Pancreas (tissue), 10 donors: ENCODE results near the gene GLG1. TPM values are rescaled to one million over a fixed set of nuclear protein-coding genes. Genes with fewer than 3 reads are reported as not detected.

Experiments used
- ATAC-seq, 4 donors: fragments of 200-7000 bp; cut with Tn5 transposase; one replicate each; pipeline versions ENCODE4 v1.8.0 to v1.9.1; 2020; ENCODE audit warnings: mild to moderate bottlenecking in 4 of 4, moderate library complexity in 4 of 4
- DNase-seq, 6 donors: peaks; one replicate each; pipeline ENCODE4 v3.0.0-alpha.2; 2020
- FAIRE-seq: peaks from 2 replicates; lab custom pipeline; 2012; peaks lifted over from hg19 to GRCh38; lab: Jason Lieb, UNC
- H3K27ac ChIP-seq, 4 donors: fragments of 200-600 bp; sonication (generic); 1 replicate in 3 of 4; 2 replicates in 1 of 4; pipeline versions ENCODE4 v1.5.0 to v1.8.0; 2020
- H3K27me3 ChIP-seq, 4 donors: fragments of 200-600 bp; one replicate each; pipeline ENCODE4 v1.8.0; 2021
- H3K36me3 ChIP-seq, 3 donors: fragments of 200-600 bp; sonication (generic) in 1 of 3; one replicate each; pipeline versions ENCODE4 v1.5.0 to v1.8.0; 2020 to 2021
- H3K4me1 ChIP-seq, 3 donors: fragments of 200-600 bp; one replicate each; pipeline ENCODE4 v1.8.0; 2021
- H3K4me3 ChIP-seq, 4 donors: fragments of 200-600 bp; sonication (generic) in 2 of 4; one replicate each; pipeline versions ENCODE4 v1.5.0 to v1.8.0; 2020 to 2021
- H3K9me3 ChIP-seq, 4 donors: fragments of 200-600 bp; one replicate each; pipeline ENCODE4 v1.8.0; 2021
- WGBS, 2 donors: extraction: QIAGEN DNeasy Blood & Tissue Kit; methylation state at CpG; one replicate each; pipeline ENCODE4 v1.1.7; 2013; 5-methylcytosine and 5-hydroxymethylcytosine counted together
- intact Hi-C, 3 donors: fragments of 100-400 bp; cut with DNase I; formaldehyde crosslinking; loops; one replicate each; pipeline versions ENCODE4 v1.11.1 to v1.14.2; 2022
- polyA plus RNA-seq, 2 donors: library from polyadenylated mRNA; stranded (reverse); fragments of 200-250 nt; gene quantifications; one replicate each; pipeline ENCODE4 v1.2.3, GENCODE V29; 2013
- total RNA-seq, 6 donors: library from RNA; stranded (reverse); fragmentation: NEBNext Ultra II Directional in 4 of 6; extraction: Animal tissue kit (Norgen Biotek cat#: 25700) in 4 of 6; gene quantifications; one replicate each; pipeline versions ENCODE4 v1.2.1 to v1.2.4, GENCODE V29; 2021 to 2023
- TF ChIP-seq, protein P1 (sequence below), 4 donors: fragments of 200-600 bp; sonication (generic) in 3 of 4; IDR thresholded peaks; one replicate each; pipeline versions ENCODE4 v1.5.0 to v1.8.0; 2021; ENCODE audit warnings: antibody characterized with exemption in 4 of 4
- donor health status: healthy with polysubstance abuse.
- donor health status: DM: no; HTN: no; CAD: no; lungs with moderate emphysema.
- donor health status: DM: no; HTN: no; CAD: no.
- donor health status: control.
- donor health status: control.
- donor health status: Bipolar disorder and iron deficiency.
- donor health status: DM: yes; HTN: yes; CAD: no.
- donor health status: DM: no; HTN: no; CAD: no.
- donor health status: DM: no; HTN: no; CAD: no.
- donor health status: DM: yes; HTN: yes; CAD: no.

Gene GLG1
- total and polyA plus RNA-seq, 8 donors, result 30.6 to 93.2 (median 72.0) TPM

DNA sequence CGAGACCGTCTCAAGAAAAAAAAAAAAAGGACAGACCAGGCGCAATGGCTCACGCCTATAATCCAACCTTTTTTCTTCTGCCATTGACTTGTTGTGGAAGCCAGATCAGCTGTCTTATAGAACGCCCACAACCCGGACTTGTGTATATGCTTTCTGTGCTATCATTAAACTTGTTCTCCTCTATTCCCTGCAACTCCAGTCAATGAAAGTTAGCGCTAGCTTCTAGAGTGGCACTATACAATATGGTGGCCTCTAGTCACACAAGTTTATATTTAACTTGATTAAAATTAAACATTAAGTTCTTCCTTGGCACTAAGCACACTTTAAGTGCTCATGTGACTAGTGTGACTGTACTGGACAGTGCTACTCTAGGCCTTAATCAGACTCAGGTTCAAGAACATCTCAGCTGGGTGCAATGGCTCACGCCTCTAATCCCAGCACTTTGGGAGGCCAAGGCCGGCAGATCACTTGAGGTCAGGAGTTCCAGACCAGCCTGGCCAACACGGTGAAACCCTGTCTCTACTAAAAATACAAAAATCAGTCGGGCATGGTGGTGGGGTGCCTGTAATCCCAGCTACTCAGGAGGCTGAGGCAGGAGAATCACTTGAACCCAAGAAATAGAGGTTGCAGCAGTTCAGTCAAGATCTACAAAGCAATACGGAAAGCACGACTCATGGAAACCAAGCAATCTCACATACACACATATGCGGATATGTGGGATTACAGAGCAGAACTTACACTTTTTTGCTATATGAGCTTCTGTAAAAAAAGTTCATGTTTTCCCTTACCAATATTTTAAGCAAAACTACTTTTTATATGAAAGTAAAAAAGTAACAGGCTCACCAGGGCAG lies 18.8 kb upstream of the GLG1 start:
- TF ChIP-seq, protein P1, sequence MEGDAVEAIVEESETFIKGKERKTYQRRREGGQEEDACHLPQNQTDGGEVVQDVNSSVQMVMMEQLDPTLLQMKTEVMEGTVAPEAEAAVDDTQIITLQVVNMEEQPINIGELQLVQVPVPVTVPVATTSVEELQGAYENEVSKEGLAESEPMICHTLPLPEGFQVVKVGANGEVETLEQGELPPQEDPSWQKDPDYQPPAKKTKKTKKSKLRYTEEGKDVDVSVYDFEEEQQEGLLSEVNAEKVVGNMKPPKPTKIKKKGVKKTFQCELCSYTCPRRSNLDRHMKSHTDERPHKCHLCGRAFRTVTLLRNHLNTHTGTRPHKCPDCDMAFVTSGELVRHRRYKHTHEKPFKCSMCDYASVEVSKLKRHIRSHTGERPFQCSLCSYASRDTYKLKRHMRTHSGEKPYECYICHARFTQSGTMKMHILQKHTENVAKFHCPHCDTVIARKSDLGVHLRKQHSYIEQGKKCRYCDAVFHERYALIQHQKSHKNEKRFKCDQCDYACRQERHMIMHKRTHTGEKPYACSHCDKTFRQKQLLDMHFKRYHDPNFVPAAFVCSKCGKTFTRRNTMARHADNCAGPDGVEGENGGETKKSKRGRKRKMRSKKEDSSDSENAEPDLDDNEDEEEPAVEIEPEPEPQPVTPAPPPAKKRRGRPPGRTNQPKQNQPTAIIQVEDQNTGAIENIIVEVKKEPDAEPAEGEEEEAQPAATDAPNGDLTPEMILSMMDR (IDR thresholded peaks at IDR 0.05), result no peak

GRCh38 chr16:74623839-74624235 lies 16.9 kb upstream of the GLG1 start:
- H3K4me1 ChIP-seq, result peaks cover 3 to 22% (median 21%) of the 10 kb centered on the region in 3 donors
- H3K36me3 ChIP-seq, result peaks cover 0 to 44% (median 3%) of the 10 kb centered on the region in 3 donors
- 72 to 76% methylated on average over 6 of the region's 6 CpGs for WGBS, 2 donors
- H3K27me3 ChIP-seq, result no peaks in the 10 kb centered on the region
- no peak for ATAC-seq
- no peak overlapping the region for H3K27ac ChIP-seq
- intact Hi-C loops, result loop anchor here in 1 of 3 donors (10.0 kb wide), 1 partner anchor 149 kb away; no protein-coding TSS in a partner anchor
- no peaks in the 10 kb centered on the region for H3K9me3 ChIP-seq
- TF ChIP-seq, protein P1 (IDR thresholded peaks at IDR 0.05), result no peak
- DNase-seq, result no peak
- H3K4me3 ChIP-seq, result no peak overlapping the region
- FAIRE-seq, result no peak

More for the DNA sequence above, 18.8 kb upstream of the GLG1 start:
- intact Hi-C loops, result loop anchor here in 1 of 3 donors (10.0 kb wide), 1 partner anchor 151 kb away; no protein-coding TSS in a partner anchor
- ATAC-seq, result peak in 3 of 4 donors; percentile 6 to 46 (median 41)
- H3K4me3 ChIP-seq, result no peak overlapping the region
- H3K4me1 ChIP-seq, result peaks cover 3 to 26% (median 21%) of the 10 kb centered on the region in 3 donors
- no peak for DNase-seq
- no peaks in the 10 kb centered on the region for H3K27me3 ChIP-seq
- H3K27ac ChIP-seq, result no peak overlapping the region
- peaks cover 0 to 51% (median 3%) of the 10 kb centered on the region in 3 donors for H3K36me3 ChIP-seq
- no peaks in the 10 kb centered on the region for H3K9me3 ChIP-seq
- FAIRE-seq, result no peak
- 87% methylated on average over 14 of the region's 14 CpGs for WGBS, 2 donors

DNA sequence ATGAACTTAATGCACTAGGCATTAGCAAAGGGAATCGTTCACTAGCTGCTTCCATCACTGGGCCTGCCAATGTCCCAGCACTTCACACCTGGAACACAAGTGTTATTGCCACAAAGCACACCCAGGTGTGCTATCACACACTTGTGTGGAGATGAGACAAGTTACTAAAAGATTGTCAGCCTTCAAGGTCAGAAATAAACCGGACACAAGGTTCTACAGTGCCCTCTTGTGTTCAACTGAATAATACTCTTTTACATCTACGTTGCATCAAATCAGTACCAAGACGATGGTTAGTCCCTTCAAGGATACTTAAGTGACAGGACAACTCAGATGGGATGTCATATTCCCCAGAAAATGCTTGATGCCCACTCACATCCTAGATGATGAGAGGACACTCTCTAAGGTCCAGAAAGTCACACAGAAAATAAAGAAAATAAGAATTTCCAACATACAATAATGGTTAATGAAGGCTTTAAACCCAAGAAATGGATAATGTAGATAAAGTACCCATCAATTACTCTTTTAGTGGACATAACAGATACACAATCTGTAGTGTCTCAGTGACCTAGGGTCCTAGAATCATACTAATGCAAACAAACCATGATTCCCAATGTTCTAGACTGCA lies 16.4 kb upstream of the GLG1 start:
- Histone ChIP-seq H3K27me3 (no peaks in the 10 kb centered on the region), H3K36me3 (peaks cover 0 to 44% (median 1%) of the 10 kb centered on the region in 3 donors), H3K9me3 (no peaks in the 10 kb centered on the region), H3K27ac (no peak overlapping the region), H3K4me3 (no peak overlapping the region), H3K4me1 (peaks cover 3 to 19% (median 19%) of the 10 kb centered on the region in 3 donors)
- intact Hi-C loops, result loop anchor here in 1 of 3 donors (10.0 kb wide), 1 partner anchor 149 kb away; no protein-coding TSS in a partner anchor
- ATAC-seq (peak in 3 of 4 donors; percentile 47 to 60 (median 53)), FAIRE-seq (no peak), DNase-seq (no peak)
- 15 to 17% methylated on average over 4 of the region's 4 CpGs for WGBS, 2 donors
- TF ChIP-seq, protein P1 (IDR thresholded peaks at IDR 0.05), result peak in 2 of 4 donors; percentile 51 to 55

DNA sequence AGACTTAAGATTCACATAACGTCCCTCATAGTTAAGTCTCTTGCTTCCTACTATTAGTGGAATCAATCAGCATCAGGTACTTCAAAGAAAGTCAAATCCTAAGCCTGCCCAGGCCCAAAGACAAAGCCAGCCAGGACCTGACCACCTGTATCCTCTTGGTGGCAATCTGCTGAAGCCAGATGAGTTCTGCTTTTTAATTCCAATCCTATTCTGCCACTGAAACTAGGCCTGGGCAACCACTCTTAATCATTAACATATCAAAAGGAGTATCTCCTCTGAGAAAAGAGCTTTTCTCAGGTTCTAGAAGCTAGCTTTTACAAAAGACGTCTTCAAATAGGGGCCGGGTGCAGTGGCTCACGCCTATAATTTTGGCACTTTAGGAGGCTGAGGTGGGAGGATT lies 15.1 kb upstream of the GLG1 start:
- no peak overlapping the region for H3K4me3 ChIP-seq
- intact Hi-C loops, result loop anchor here in 1 of 3 donors (10.0 kb wide), 1 partner anchor 147 kb away; no protein-coding TSS in a partner anchor
- ATAC-seq, result no peak
- no peak for DNase-seq
- peaks cover 0 to 44% (median 0%) of the 10 kb centered on the region in 3 donors for H3K36me3 ChIP-seq
- no peaks in the 10 kb centered on the region for H3K27me3 ChIP-seq
- no peaks in the 10 kb centered on the region for H3K9me3 ChIP-seq
- peaks cover 2 to 11% (median 9%) of the 10 kb centered on the region in 3 donors for H3K4me1 ChIP-seq
- no peak for FAIRE-seq
- WGBS, 2 donors, result 92 to 93% methylated on average over 4 of the region's 4 CpGs
- TF ChIP-seq, protein P1 (IDR thresholded peaks at IDR 0.05), result no peak
- H3K27ac ChIP-seq, result no peak overlapping the region
